GM10248 (cell line): Measurements from ENCODE around the gene GUCY2F.

Experiments
- CTCF ChIA-PET: fragments of 300-600 bp; sonication (Branson Sonifier 250); formaldehyde crosslinking; extraction: SDS; loops from one replicate; lab custom pipeline; 2021; ENCODE audit warnings: antibody characterized with exemption; lab: Yijun Ruan, JAX
- POLR2A ChIA-PET: fragments of 350-650 bp; sonication (Branson Sonifier 250); formaldehyde crosslinking; extraction: SDS; loops from one replicate; lab custom pipeline; 2020; ENCODE audit warnings: antibody characterized with exemption; lab: Yijun Ruan, JAX
- DNase-seq: peaks from one replicate; pipeline ENCODE4 v3.0.0; 2012; ENCODE audit errors: extremely low spot score
- TF ChIP-seq, protein P1 (sequence below): IDR thresholded peaks from 2 replicates; pipeline ENCODE4 v1.5.1; 2012; ENCODE audit warnings: mild to moderate bottlenecking, low read depth; ENCODE audit errors: extremely low read depth, missing control alignments, control extremely low read depth

Gene GUCY2F

GRCh38 chrX:109346491-109346890, 135.4 kb downstream of the GUCY2F start:
- ChIA-PET CTCF (interaction anchor here (1.2 kb wide), 1 partner anchor 38 kb away, joined by 3 read pairs; no protein-coding TSS in a partner anchor), POLR2A (no interaction called here)
- TF ChIP-seq, protein P1, sequence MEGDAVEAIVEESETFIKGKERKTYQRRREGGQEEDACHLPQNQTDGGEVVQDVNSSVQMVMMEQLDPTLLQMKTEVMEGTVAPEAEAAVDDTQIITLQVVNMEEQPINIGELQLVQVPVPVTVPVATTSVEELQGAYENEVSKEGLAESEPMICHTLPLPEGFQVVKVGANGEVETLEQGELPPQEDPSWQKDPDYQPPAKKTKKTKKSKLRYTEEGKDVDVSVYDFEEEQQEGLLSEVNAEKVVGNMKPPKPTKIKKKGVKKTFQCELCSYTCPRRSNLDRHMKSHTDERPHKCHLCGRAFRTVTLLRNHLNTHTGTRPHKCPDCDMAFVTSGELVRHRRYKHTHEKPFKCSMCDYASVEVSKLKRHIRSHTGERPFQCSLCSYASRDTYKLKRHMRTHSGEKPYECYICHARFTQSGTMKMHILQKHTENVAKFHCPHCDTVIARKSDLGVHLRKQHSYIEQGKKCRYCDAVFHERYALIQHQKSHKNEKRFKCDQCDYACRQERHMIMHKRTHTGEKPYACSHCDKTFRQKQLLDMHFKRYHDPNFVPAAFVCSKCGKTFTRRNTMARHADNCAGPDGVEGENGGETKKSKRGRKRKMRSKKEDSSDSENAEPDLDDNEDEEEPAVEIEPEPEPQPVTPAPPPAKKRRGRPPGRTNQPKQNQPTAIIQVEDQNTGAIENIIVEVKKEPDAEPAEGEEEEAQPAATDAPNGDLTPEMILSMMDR, result no peak
- DNase-seq, result no peak

GRCh38 chrX:109345856-109346255, 136.0 kb downstream of the GUCY2F start:
- CTCF ChIA-PET, result no interaction called here

DNA sequence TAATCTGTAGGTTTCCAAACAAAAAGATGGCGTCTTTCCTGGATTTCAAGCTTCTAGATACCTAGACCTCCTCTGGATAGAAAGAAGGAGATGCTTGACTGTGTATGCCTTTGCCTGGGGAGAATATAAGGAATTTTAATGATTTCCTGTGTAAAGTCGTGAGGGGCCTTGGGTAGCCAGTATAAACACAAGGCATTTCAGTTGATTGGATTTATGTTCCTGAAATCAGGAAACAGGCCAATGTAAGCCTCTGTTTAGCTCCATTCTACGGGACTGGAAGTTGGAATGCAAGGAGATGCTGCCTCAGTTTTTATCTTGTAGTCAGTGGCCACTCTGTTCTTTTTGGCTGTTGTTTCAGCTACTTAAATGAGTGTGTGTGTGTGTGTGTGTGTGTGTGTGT, 137.2 kb downstream of the GUCY2F start:
- CTCF ChIA-PET, result no interaction called here
- TF ChIP-seq, protein P1, result no peak
- POLR2A ChIA-PET, result no interaction called here
- DNase-seq, result no peak

More at GRCh38 chrX:109345856-109346255, 136.0 kb downstream of the GUCY2F start:
- TF ChIP-seq, protein P1, result no peak
- POLR2A ChIA-PET, result no interaction called here
- DNase-seq, result no peak

- ChIA-PET CTCF (no interaction called here), POLR2A (no interaction called here)
- TF ChIP-seq, protein P1, result no peak
- no peak for DNase-seq
Measured at GRCh38 chrX:109344101-109344500, 137.8 kb downstream of the GUCY2F start.

- POLR2A ChIA-PET, result no interaction called here
- no peak for DNase-seq
- TF ChIP-seq, protein P1, result no peak
- CTCF ChIA-PET, result no interaction called here
Measured at GRCh38 chrX:109343671-109344070, 138.2 kb downstream of the GUCY2F start.

DNA sequence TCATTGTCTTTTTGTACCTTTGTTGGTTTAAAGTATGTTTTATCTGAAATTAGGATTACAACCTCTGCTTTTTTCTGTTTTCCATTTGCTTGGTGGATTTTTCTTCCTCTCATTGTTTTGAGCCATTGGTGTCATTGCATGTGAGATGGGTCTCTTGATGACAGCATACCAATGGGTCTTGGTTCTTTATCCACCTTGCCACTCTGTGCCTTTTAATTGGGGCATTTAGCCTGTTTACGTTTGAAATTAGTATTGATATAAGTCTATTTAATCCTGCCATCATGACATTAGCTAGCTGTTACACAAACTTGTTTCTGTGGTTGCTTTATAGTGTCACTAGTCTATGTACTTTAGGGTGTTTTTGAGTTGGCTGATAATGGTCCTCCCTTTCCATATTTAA, 145.7 kb downstream of the GUCY2F start:
- ChIA-PET CTCF (no interaction called here), POLR2A (no interaction called here)
- DNase-seq, result no peak
- TF ChIP-seq, protein P1, result no peak

GRCh38 chrX:109327251-109327650, 154.6 kb downstream of the GUCY2F start:
- no peak for DNase-seq
- ChIA-PET CTCF (no interaction called here), POLR2A (no interaction called here)
- TF ChIP-seq, protein P1, result no peak
